Measurements from ENCODE around the gene ARL16.

ARL16 gene

GRCh38 chr17:81683584-81684441 lies at the start of gene ARL16, which contains the start of gene HGS:
ARL16 (minus strand) TSS chr17:81683797; CDS start chr17:81683753, 44 bp downstream.
HGS (plus strand) TSS chr17:81684011; CDS start chr17:81684067, 56 bp downstream.
- DNase-seq (ENCODE audit: low spot score): peak; percentile 100

GRCh38 chr17:81727324-81728031 lies 43.9 kb upstream of the ARL16 start:
- no peak for DNase-seq (ENCODE audit: low spot score)

GRCh38 chr17:81726004-81726403 lies 42.4 kb upstream of the ARL16 start:
- no peak for DNase-seq (ENCODE audit: low spot score)

- DNase-seq (ENCODE audit: low spot score): no peak
Measured at GRCh38 chr17:81725439-81725838, 41.8 kb upstream of the ARL16 start.

- no peak for DNase-seq (ENCODE audit: low spot score)
Measured at GRCh38 chr17:81723651-81724209, 40.1 kb upstream of the ARL16 start.

GRCh38 chr17:81722184-81723120 lies 38.9 kb upstream of the ARL16 start:
- no peak for DNase-seq (ENCODE audit: low spot score)

GRCh38 chr17:81720267-81721071 lies 36.9 kb upstream of the ARL16 start:
- DNase-seq (ENCODE audit: low spot score): no peak

- DNase-seq (ENCODE audit: low spot score): no peak
Measured at GRCh38 chr17:81719410-81720266, 36.0 kb upstream of the ARL16 start.

- DNase-seq (ENCODE audit: low spot score): no peak
Measured at GRCh38 chr17:81717766-81718089, 34.1 kb upstream of the ARL16 start.

- DNase-seq (ENCODE audit: low spot score): no peak
Measured at GRCh38 chr17:81717049-81717765, 33.6 kb upstream of the ARL16 start.

- no peak for DNase-seq (ENCODE audit: low spot score)
Measured at GRCh38 chr17:81716674-81716996, 33.0 kb upstream of the ARL16 start.

GRCh38 chr17:81715872-81716673 lies 32.5 kb upstream of the ARL16 start:
- DNase-seq (ENCODE audit: low spot score): no peak

GRCh38 chr17:81715107-81715871 lies 31.7 kb upstream of the ARL16 start:
- DNase-seq (ENCODE audit: low spot score): no peak

- DNase-seq (ENCODE audit: low spot score): no peak
Measured at GRCh38 chr17:81714412-81715106, 31.0 kb upstream of the ARL16 start.

GRCh38 chr17:81713556-81714411 lies 30.2 kb upstream of the ARL16 start:
- DNase-seq (ENCODE audit: low spot score): no peak

- no peak for DNase-seq (ENCODE audit: low spot score)
Measured at GRCh38 chr17:81713004-81713555, 29.5 kb upstream of the ARL16 start.
